Lower leg skin (tissue), 3 donors: ENCODE measurements around the gene DMRTB1.

ENCODE experiments used
- POLR2A ChIP-seq, 2 donors: fragments of 450-650 bp; IDR thresholded peaks; one replicate each; pipeline ENCODE4 v1.6.1; 2016 to 2017; ENCODE audit warnings: antibody characterized with exemption in 2 of 2, mild to moderate bottlenecking in 1 of 2, moderate library complexity in 1 of 2
- TF ChIP-seq, protein P1 (sequence below), 3 donors: fragments of 450-650 bp; IDR thresholded peaks; one replicate each; pipeline ENCODE4 v1.5.1; 2016; ENCODE audit warnings: antibody characterized with exemption in 3 of 3, mild to moderate bottlenecking in 3 of 3, moderate library complexity in 2 of 3

DNA sequence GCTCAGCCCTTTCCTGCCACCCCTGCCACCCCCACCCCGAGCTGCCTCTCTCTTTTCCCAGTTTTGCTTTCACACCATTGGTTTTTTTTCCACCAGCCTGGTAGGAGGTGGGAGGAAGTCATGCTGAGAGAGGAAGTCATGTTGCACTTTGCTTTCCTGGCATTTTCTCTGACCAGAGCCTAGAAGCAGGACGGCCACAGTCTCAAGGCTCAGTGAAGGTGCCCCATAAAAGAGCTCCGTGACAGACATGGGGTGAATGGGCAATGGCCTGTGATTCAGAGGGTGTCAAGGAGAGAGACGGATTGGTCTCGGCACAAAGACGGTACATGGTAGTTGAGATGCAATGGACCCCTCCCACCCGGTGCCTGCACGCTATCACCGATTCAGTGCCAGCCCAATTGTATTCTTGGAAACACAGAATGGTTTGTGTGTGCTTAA, 42.1 kb upstream of the DMRTB1 start:
- TF ChIP-seq, protein P1, sequence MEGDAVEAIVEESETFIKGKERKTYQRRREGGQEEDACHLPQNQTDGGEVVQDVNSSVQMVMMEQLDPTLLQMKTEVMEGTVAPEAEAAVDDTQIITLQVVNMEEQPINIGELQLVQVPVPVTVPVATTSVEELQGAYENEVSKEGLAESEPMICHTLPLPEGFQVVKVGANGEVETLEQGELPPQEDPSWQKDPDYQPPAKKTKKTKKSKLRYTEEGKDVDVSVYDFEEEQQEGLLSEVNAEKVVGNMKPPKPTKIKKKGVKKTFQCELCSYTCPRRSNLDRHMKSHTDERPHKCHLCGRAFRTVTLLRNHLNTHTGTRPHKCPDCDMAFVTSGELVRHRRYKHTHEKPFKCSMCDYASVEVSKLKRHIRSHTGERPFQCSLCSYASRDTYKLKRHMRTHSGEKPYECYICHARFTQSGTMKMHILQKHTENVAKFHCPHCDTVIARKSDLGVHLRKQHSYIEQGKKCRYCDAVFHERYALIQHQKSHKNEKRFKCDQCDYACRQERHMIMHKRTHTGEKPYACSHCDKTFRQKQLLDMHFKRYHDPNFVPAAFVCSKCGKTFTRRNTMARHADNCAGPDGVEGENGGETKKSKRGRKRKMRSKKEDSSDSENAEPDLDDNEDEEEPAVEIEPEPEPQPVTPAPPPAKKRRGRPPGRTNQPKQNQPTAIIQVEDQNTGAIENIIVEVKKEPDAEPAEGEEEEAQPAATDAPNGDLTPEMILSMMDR (IDR thresholded peaks at IDR 0.05), result no peak
- no peak for TF ChIP-seq POLR2A (IDR thresholded peaks at IDR 0.05)
